MM.1S (cell line): ENCODE measurements around the gene RHBDD1.

Source experiments
- DNase-seq: peaks from one replicate; pipeline ENCODE4 v3.0.0-alpha.2; 2015
- H2AFZ ChIP-seq: fragments of 300-600 bp; sonication (generic); 2 replicates; pipeline ENCODE4 v1.6.0; 2016; ENCODE audit warnings: antibody characterized with exemption, low read length
- H3F3A ChIP-seq: fragments of 300-600 bp; sonication (generic); 2 replicates; pipeline ENCODE4 v1.6.1; 2016; ENCODE audit warnings: mild to moderate bottlenecking, antibody characterized with exemption, low read length, moderate library complexity, mixed read lengths; ENCODE audit not compliant: insufficient read depth
- H3K27ac ChIP-seq: fragments of 300-600 bp; sonication (generic); 2 replicates; pipeline ENCODE4 v1.5.1; 2016; ENCODE audit warnings: mild to moderate bottlenecking, low read length
- H3K27me3 ChIP-seq: fragments of 300-600 bp; sonication (generic); replicated peaks from 2 replicates; pipeline ENCODE4 v1.6.0; 2016; ENCODE audit warnings: low read length; ENCODE audit not compliant: insufficient read depth
- H3K36me3 ChIP-seq: fragments of 300-600 bp; sonication (generic); replicated peaks from 2 replicates; pipeline ENCODE4 v1.6.1; 2016; ENCODE audit warnings: mild to moderate bottlenecking, low read length, mixed read lengths; ENCODE audit not compliant: insufficient read depth
- H3K4me1 ChIP-seq: fragments of 300-600 bp; sonication (generic); 2 replicates; pipeline ENCODE4 v1.6.1; 2016; ENCODE audit warnings: low read length, mixed read lengths
- H3K4me2 ChIP-seq: fragments of 300-600 bp; sonication (generic); 2 replicates; pipeline ENCODE4 v1.6.0; 2016; ENCODE audit warnings: low read depth, low read length
- H3K4me3 ChIP-seq: fragments of 300-600 bp; sonication (generic); 2 replicates; pipeline ENCODE4 v1.5.1; 2016; ENCODE audit warnings: low read length, mixed read lengths
- H3K79me2 ChIP-seq: fragments of 300-600 bp; sonication (generic); 2 replicates; pipeline ENCODE4 v1.6.1; 2016; ENCODE audit warnings: mixed run types, low read length, mixed read lengths
- H3K9ac ChIP-seq: fragments of 300-600 bp; sonication (generic); 2 replicates; pipeline ENCODE4 v1.6.1; 2016; ENCODE audit warnings: low read length, mixed read lengths
- H3K9me2 ChIP-seq: fragments of 300-600 bp; sonication (generic); replicated peaks from 2 replicates; pipeline ENCODE4 v1.6.1; 2016; ENCODE audit warnings: mild to moderate bottlenecking, low read length, mixed read lengths; ENCODE audit not compliant: insufficient read depth
- H3K9me3 ChIP-seq: fragments of 300-600 bp; sonication (generic); replicated peaks from 2 replicates; pipeline ENCODE4 v1.6.1; 2016; ENCODE audit warnings: mild to moderate bottlenecking, low read length, mixed read lengths; ENCODE audit not compliant: insufficient read depth
- H4K20me1 ChIP-seq: fragments of 300-600 bp; sonication (generic); 2 replicates; pipeline ENCODE4 v1.6.1; 2016; ENCODE audit warnings: mild to moderate bottlenecking, low read length, moderate library complexity, mixed read lengths; ENCODE audit not compliant: insufficient read depth
- CTCF ChIP-seq: fragments of 300-600 bp; sonication (generic); IDR thresholded peaks from 2 replicates; pipeline ENCODE4 v1.5.1; 2016; ENCODE audit warnings: antibody characterized with exemption, low read length, mixed read lengths
- EZH2 ChIP-seq: fragments of 300-600 bp; sonication (generic); optimal IDR thresholded peaks from 2 replicates; pipeline ENCODE3; 2017; ENCODE audit warnings: low read depth, mild to moderate bottlenecking, antibody characterized with exemption, low read length, mixed read lengths
- EZH2phosphoT487 ChIP-seq: fragments of 300-600 bp; sonication (generic); IDR thresholded peaks from 2 replicates; pipeline ENCODE4 v1.6.1; 2018; ENCODE audit warnings: antibody characterized with exemption, low read length

RHBDD1 gene

GRCh38 chr2:226790011-226790410 is 45.8 kb upstream of the RHBDD1 start:
- Histone ChIP-seq H3K79me2 (peaks cover 34% of the 10 kb centered on the region), H3K4me2 (no peak overlapping the region), H3K4me1 (peaks cover 15% of the 10 kb centered on the region), H3K27ac (no peak overlapping the region), H3K36me3 (no peaks in the 10 kb centered on the region), H3F3A (peaks cover 25% of the 10 kb centered on the region), H3K9ac (no peak overlapping the region), H2AFZ (no peak overlapping the region), H3K9me3 (no peaks in the 10 kb centered on the region), H3K4me3 (no peak overlapping the region), H3K9me2 (no peaks in the 10 kb centered on the region), H3K27me3 (no peaks in the 10 kb centered on the region), H4K20me1 (no peaks in the 10 kb centered on the region)
- DNase-seq, result no peak
- TF ChIP-seq EZH2 (no peak), EZH2phosphoT487 (no peak), CTCF (no peak)

DNA sequence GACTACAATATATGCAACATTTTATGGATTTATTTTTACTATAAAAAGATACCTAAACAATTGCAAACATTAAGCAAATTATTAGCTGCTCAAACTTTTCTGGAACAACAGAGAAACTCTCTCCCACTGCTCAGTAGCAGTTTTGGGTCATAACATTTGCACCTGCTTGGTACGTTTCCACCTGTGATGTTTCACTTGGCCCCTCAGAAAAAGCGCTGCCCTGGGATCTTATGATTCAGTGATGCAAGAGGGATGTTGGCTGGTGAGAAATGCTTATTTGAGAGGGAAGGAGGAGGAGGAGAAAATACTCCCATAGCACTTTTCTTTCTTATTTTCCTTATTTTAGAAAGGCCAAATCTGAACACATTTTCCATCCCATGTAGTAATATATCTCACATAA is 45.4 kb upstream of the RHBDD1 start:
- H3K79me2 ChIP-seq, result peaks cover 38% of the 10 kb centered on the region
- H3K27me3 ChIP-seq, result no peaks in the 10 kb centered on the region
- no peak overlapping the region for H2AFZ ChIP-seq
- H3K36me3 ChIP-seq, result no peaks in the 10 kb centered on the region
- H3F3A ChIP-seq, result peaks cover 27% of the 10 kb centered on the region
- TF ChIP-seq CTCF (no peak), EZH2phosphoT487 (no peak), EZH2 (no peak)
- no peaks in the 10 kb centered on the region for H3K9me3 ChIP-seq
- no peaks in the 10 kb centered on the region for H3K9me2 ChIP-seq
- H3K27ac ChIP-seq, result no peak overlapping the region
- peak overlapping the region; percentile 57; the same call in 1 of the 2 replicates for H3K4me2 ChIP-seq
- no peak for DNase-seq
- H3K9ac ChIP-seq, result no peak overlapping the region
- H4K20me1 ChIP-seq, result no peaks in the 10 kb centered on the region
- H3K4me1 ChIP-seq, result peaks cover 15% of the 10 kb centered on the region
- no peak overlapping the region for H3K4me3 ChIP-seq

GRCh38 chr2:226791056-226791486 is 44.8 kb upstream of the RHBDD1 start:
- peak overlapping the region; percentile 57 for H3K4me2 ChIP-seq
- peak overlapping the region; percentile 64; the same call in 1 of the 2 replicates for H3K27ac ChIP-seq
- no peak for TF ChIP-seq EZH2phosphoT487
- TF ChIP-seq EZH2, result no peak
- TF ChIP-seq CTCF, result no peak
- peaks cover 45% of the 10 kb centered on the region for H3K79me2 ChIP-seq
- H2AFZ ChIP-seq, result peak overlapping the region; percentile 40
- peaks cover 30% of the 10 kb centered on the region for H3F3A ChIP-seq
- no peaks in the 10 kb centered on the region for H4K20me1 ChIP-seq
- peak overlapping the region; percentile 63 for H3K4me3 ChIP-seq
- peaks cover 15% of the 10 kb centered on the region for H3K4me1 ChIP-seq
- peak; percentile 50 for DNase-seq
- H3K36me3 ChIP-seq, result no peaks in the 10 kb centered on the region
- H3K9me2 ChIP-seq, result no peaks in the 10 kb centered on the region
- peak overlapping the region; percentile 71 for H3K9ac ChIP-seq
- no peaks in the 10 kb centered on the region for H3K9me3 ChIP-seq
- H3K27me3 ChIP-seq, result no peaks in the 10 kb centered on the region
